GM12865 (cell line): ENCODE data around the gene WDR81.

Experiments
- DNase-seq: peaks from one replicate; pipeline ENCODE4 v3.0.0; 2010; ENCODE audit warnings: low read depth
- H3K4me3 ChIP-seq: 2 replicates; pipeline ENCODE4 v1.5.1; 2011; ENCODE audit warnings: mild to moderate bottlenecking, low read depth, low read length, control low read depth
- CTCF ChIP-seq: IDR thresholded peaks from 2 replicates; pipeline ENCODE4 v1.5.1; 2011; ENCODE audit warnings: low read length, control low read depth, low read depth, inconsistent platforms; ENCODE audit not compliant: insufficient read depth; ENCODE audit errors: missing control alignments

Gene WDR81

GRCh38 chr17:1779571-1780131, 55.1 kb downstream of the WDR81 start:
- no peak overlapping the region for H3K4me3 ChIP-seq
- no peak for DNase-seq
- no peak for TF ChIP-seq CTCF

- no peak overlapping the region for H3K4me3 ChIP-seq
- DNase-seq, result no peak
- TF ChIP-seq CTCF, result no peak
These were observed 57.7 kb downstream of the WDR81 start for GRCh38 chr17:1782171-1782567.

GRCh38 chr17:1783271-1783670, 58.8 kb downstream of the WDR81 start:
- no peak for TF ChIP-seq CTCF
- H3K4me3 ChIP-seq, result no peak overlapping the region
- DNase-seq, result no peak

DNA sequence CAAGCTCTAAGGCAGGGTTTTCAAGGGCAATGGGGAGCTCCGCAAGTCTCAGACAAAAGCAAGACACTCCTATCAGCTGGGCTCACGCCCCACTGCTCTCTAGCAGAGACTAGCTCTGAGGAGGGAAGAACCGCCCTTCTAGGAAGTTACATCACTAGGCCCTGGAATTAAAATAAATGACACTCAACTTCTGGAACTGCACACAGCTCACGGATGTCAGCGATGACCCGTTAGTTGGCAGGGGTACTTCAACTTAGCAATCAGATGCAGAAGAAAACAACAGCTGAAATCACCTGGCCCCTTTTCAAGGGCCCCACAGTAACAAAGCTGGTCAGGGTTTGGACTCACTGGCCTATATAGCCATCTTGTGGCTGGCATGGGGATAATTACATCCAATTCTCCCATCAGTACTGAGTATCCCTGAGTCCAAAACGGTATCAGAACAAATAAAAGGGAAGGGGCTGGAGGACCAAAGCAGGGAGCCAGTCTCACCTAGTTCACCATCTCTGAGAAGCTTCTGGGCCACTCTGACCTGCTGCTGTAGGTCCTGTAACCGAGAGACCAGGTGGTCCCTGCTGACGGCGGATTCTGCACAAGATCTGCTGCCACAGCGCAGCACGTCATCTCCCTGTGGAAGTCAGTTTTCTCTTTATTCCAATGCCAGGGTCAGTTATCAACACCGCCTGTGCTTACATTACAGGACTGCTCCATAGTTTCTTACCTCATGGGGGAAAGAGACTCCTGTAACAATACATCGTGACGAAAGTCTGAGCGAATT, 59.5 kb downstream of the WDR81 start:
- H3K4me3 ChIP-seq, result no peak overlapping the region
- DNase-seq, result peak; percentile 34
- TF ChIP-seq CTCF, result no peak

DNA sequence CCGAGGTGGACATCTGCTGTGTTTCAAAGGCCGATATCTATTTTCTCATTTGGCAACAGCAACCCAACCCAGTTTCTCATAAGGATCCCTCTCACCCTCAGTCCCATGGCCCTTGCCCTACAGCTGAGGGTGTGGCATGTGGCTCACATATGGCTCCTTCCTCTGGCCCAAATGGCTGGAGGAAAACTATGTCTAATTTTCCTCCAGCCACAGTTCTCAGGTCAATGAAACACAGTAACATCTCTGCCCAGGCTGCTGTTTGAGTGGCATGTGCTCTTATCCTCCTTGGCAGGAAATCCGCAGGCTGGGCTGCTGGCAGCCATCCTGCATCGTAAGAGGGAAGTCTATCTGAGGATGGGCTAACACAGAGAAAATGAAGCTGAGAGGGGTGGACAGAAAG, 61.4 kb downstream of the WDR81 start:
- no peak for TF ChIP-seq CTCF
- DNase-seq, result no peak
- H3K4me3 ChIP-seq, result no peak overlapping the region

DNA sequence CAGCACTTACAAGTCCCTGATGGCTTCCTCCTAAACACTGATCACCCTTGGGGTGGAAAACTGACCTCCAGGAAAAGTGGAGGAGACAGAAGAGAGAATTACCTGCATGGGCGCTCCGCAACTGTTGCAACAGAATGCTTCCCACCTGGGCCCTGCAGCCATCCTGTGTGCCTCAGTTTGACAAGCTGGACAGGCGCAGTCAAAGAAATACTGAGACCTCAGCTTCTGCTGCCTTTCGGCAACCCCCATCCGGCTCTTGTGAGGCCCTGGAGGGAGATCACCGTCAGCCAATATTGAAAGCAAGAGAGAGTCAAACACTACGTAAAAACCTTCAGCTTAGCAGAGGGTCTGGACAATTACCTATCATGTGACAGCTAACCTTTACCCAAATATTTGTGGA, 62.2 kb downstream of the WDR81 start:
- H3K4me3 ChIP-seq, result no peak overlapping the region
- no peak for TF ChIP-seq CTCF
- DNase-seq, result no peak
